VCaP (cell line): ENCODE results near the gene UNC80.

Experiments used
- H3K27ac ChIP-seq: fragments of 450-650 bp; 2 replicates; pipeline ENCODE4 v1.5.1; 2017
- TF ChIP-seq, protein P1 (sequence below): fragments of 450-650 bp; conservative IDR thresholded peaks from 2 replicates; pipeline ENCODE4 v1.5.1; 2017; ENCODE audit warnings: mild to moderate bottlenecking, moderate library complexity

UNC80 gene

DNA sequence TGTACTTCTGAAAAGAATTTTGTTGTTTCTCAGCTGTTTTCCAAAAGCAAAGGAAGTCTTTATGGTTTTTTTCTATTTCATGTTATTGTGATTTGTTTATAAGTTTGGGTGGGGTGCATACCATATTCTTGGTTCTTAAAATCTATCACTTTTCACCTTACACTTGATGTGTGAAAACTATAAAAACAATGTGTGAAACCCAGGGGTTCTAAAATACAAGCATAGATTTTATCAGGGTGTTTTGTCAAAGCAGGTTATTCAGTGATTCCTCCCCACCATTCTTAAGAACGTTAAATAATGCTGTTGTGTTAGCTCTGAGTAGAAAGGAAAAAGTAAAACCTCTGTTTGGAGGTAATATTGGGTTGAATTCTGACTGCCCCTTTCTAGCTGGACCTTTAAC, 248.5 kb downstream of the UNC80 start:
- H3K27ac ChIP-seq = no peak overlapping the region
- TF ChIP-seq, protein P1, sequence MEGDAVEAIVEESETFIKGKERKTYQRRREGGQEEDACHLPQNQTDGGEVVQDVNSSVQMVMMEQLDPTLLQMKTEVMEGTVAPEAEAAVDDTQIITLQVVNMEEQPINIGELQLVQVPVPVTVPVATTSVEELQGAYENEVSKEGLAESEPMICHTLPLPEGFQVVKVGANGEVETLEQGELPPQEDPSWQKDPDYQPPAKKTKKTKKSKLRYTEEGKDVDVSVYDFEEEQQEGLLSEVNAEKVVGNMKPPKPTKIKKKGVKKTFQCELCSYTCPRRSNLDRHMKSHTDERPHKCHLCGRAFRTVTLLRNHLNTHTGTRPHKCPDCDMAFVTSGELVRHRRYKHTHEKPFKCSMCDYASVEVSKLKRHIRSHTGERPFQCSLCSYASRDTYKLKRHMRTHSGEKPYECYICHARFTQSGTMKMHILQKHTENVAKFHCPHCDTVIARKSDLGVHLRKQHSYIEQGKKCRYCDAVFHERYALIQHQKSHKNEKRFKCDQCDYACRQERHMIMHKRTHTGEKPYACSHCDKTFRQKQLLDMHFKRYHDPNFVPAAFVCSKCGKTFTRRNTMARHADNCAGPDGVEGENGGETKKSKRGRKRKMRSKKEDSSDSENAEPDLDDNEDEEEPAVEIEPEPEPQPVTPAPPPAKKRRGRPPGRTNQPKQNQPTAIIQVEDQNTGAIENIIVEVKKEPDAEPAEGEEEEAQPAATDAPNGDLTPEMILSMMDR = no peak

DNA sequence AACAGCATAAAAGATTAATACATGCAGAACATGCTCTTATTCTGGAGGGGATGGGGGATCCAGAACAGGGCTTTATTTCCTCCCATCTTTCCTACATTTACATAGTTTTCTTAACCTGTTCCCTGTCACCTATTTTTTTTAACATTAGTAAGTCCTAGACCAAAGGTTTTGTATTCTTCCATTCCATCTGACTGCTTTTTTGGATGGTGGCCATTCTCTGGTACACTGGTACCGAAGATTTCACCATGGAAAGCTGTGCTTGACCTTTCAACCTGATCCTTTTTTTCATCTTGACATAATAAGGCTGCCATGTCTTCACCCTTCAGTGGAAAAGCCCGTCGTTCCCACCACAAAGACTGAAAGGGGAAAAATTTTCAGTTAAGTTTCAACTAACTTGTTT, 251.2 kb downstream of the UNC80 start:
- TF ChIP-seq, protein P1 = no peak
- no peak overlapping the region for H3K27ac ChIP-seq

DNA sequence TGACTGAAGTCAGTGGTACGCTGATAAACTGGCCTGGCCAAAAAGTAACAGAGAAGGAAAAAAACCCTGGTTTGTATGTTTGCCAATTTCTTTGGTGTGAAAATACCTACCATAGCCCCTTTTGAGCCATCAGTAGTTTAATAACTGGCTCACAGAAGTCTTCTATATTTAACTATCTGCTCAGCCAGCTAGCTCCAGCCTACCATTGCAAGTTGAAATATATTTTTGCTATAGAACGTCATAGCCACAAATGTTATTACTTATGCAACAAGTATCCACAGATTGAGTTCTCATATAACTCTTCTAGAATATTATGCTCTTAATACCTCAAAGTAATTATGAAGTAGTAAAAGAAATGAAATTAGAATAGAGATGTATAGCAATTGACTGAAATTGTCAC, 256.0 kb downstream of the UNC80 start:
- no peak overlapping the region for H3K27ac ChIP-seq
- TF ChIP-seq, protein P1 = no peak

DNA sequence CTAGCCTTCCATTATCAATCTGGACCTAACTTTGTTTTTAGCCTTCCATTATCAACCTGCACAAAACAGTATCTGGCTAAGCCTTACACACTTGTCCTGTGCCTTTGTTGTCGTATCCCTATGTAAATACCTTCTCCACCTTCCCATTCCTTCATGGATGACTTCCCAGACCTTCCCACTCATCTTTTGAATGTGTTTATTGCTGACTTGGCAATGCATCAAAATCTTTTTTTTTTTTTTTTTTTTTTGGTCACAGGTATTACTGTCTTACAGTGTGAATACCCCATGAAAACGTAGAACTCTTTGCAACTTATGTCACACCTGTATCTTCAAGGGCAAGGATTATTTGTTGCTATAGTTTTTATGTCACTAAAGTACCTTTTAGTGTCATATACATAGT, 256.5 kb downstream of the UNC80 start:
- H3K27ac ChIP-seq = no peak overlapping the region
- TF ChIP-seq, protein P1 = no peak

DNA sequence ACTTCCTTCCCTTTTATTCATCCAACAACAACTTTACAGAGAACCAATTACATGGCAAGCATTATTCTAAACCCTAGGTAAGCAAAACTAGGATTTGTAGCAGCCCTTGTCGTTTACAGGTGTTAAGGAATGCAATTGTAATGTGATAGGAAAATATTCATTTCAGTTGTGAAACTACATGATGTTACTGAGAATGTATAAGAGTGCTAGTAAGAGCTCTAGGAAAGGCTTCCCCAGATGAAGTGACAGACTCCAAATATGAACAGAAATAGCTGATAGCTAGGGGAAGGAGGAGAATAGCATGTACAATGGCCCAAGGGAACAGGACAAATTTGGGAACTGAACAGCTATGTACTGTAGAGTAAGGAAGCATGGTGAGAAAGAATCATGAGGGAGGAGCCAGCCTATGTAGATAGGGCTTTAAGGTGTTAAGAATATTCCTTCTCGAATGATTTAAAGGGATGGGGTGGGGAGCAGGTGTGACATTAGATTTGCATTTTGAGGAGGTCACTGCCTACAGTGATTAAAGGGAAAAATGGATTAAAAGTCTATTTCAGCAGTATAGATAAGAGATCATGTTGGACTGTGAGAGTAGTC, 262.6 kb downstream of the UNC80 start:
- TF ChIP-seq, protein P1 = no peak
- H3K27ac ChIP-seq = no peak overlapping the region

DNA sequence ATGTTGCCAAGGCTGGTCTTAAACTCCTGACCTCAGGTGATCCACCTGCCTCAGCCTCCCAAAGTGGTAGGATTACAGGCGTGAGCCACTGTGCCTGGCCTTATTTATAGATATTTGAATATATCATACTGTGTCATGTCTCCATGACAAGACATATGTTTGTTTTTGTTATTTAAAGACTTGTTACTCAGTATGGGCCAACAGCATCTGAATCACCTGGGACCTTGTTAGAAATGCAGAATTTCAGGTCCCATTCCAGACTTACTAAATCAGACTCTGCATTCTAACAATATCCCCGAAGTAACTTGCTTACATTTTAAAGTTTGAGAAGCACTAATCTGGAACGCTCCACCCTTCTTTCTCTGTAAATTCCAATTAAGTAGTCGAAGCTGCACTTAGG, 264.0 kb downstream of the UNC80 start:
- H3K27ac ChIP-seq = no peak overlapping the region
- TF ChIP-seq, protein P1 = no peak

DNA sequence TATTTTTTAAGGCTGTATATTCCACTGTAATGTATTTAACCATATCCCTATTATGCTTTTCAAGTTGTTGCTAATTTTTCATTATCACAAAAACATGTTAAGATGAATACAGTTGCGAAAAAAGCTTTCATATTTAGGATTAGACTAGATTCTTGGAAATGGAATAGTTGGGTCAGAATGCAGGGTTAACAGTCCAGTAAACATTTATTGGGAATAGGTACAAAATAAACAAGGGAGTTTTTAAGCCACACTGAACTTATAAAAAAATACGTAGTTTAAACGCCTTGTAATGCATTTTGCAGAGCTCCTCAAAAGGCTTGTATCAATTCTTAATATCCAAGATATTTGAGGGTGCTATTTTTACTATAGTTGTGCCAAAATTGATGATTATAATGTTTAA, 266.4 kb downstream of the UNC80 start:
- H3K27ac ChIP-seq = no peak overlapping the region
- TF ChIP-seq, protein P1 = no peak
